Ishikawa (cell line): ENCODE results near the gene CLSTN2.

Experiments
- CEBPB ChIP-seq: IDR thresholded peaks from 2 replicates; pipeline ENCODE4 v1.6.1; 2012
- CREB1 ChIP-seq: IDR thresholded peaks from 2 replicates; pipeline ENCODE4 v1.6.1; 2012; ENCODE audit warnings: low read depth
- EGR1 ChIP-seq: IDR thresholded peaks from 2 replicates; pipeline ENCODE4 v1.6.1; 2012
- EP300 ChIP-seq: IDR thresholded peaks from 2 replicates; pipeline ENCODE4 v1.6.1; 2012; ENCODE audit warnings: borderline replicate concordance
- FOXM1 ChIP-seq: IDR thresholded peaks from 2 replicates; pipeline ENCODE4 v1.6.1; 2012; ENCODE audit warnings: low read depth, borderline replicate concordance
- NFIC ChIP-seq: IDR thresholded peaks from 2 replicates; pipeline ENCODE4 v1.6.1; 2012
- RAD21 ChIP-seq: IDR thresholded peaks from 2 replicates; pipeline ENCODE4 v1.6.1; 2012; ENCODE audit warnings: low read depth
- TAF1 ChIP-seq: IDR thresholded peaks from 2 replicates; pipeline ENCODE4 v1.6.1; 2012; ENCODE audit warnings: low read depth, mild to moderate bottlenecking
- TCF12 ChIP-seq: IDR thresholded peaks from 2 replicates; pipeline ENCODE4 v1.6.1; 2012; ENCODE audit warnings: low read depth
- TEAD4 ChIP-seq: IDR thresholded peaks from 2 replicates; pipeline ENCODE4 v1.6.1; 2012
- YY1 ChIP-seq: IDR thresholded peaks from 2 replicates; pipeline ENCODE4 v1.6.1; 2012; ENCODE audit warnings: low read depth
- ZBTB7A ChIP-seq: IDR thresholded peaks from 2 replicates; pipeline ENCODE4 v1.6.1; 2012; ENCODE audit warnings: low read depth
- TF ChIP-seq, protein P1 (sequence below): IDR thresholded peaks from 2 replicates; pipeline ENCODE4 v1.6.1; 2012
- TF ChIP-seq, protein P2 (sequence below): IDR thresholded peaks from 2 replicates; pipeline ENCODE4 v1.6.1; 2012
- TF ChIP-seq, protein P3 (sequence below): IDR thresholded peaks from 2 replicates; pipeline ENCODE4 v1.6.1; 2012; ENCODE audit warnings: low read depth, mild to moderate bottlenecking

The CLSTN2 gene

DNA sequence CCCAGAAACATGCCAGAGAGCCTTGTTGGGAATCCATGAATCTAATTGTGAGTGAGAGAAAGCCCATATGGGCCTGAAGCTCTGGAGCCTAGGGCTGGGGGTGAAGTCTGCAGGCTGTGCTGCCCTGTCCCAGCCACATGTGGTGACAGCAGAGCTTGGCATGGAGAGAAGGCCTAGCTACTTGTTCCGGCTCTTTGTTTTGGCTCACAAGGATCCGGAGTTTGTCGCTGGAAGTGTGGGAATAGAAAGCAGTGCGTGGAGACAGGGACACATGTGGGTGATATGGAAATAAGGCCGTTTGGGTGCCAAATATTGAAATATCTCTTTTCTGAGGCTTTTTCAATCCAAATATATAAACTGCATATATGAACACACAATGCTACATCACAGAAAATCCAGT, 78.2 kb downstream of the CLSTN2 start:
- TF ChIP-seq, protein P1, sequence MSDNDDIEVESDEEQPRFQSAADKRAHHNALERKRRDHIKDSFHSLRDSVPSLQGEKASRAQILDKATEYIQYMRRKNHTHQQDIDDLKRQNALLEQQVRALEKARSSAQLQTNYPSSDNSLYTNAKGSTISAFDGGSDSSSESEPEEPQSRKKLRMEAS: no peak
- no peak for TF ChIP-seq ZBTB7A
- TF ChIP-seq, protein P2, sequence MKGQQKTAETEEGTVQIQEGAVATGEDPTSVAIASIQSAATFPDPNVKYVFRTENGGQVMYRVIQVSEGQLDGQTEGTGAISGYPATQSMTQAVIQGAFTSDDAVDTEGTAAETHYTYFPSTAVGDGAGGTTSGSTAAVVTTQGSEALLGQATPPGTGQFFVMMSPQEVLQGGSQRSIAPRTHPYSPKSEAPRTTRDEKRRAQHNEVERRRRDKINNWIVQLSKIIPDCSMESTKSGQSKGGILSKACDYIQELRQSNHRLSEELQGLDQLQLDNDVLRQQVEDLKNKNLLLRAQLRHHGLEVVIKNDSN: no peak
- TF ChIP-seq, protein P3, sequence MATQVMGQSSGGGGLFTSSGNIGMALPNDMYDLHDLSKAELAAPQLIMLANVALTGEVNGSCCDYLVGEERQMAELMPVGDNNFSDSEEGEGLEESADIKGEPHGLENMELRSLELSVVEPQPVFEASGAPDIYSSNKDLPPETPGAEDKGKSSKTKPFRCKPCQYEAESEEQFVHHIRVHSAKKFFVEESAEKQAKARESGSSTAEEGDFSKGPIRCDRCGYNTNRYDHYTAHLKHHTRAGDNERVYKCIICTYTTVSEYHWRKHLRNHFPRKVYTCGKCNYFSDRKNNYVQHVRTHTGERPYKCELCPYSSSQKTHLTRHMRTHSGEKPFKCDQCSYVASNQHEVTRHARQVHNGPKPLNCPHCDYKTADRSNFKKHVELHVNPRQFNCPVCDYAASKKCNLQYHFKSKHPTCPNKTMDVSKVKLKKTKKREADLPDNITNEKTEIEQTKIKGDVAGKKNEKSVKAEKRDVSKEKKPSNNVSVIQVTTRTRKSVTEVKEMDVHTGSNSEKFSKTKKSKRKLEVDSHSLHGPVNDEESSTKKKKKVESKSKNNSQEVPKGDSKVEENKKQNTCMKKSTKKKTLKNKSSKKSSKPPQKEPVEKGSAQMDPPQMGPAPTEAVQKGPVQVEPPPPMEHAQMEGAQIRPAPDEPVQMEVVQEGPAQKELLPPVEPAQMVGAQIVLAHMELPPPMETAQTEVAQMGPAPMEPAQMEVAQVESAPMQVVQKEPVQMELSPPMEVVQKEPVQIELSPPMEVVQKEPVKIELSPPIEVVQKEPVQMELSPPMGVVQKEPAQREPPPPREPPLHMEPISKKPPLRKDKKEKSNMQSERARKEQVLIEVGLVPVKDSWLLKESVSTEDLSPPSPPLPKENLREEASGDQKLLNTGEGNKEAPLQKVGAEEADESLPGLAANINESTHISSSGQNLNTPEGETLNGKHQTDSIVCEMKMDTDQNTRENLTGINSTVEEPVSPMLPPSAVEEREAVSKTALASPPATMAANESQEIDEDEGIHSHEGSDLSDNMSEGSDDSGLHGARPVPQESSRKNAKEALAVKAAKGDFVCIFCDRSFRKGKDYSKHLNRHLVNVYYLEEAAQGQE: no peak
- no peak for TF ChIP-seq EP300
- TF ChIP-seq CEBPB: no peak
- no peak for TF ChIP-seq TEAD4
- TF ChIP-seq NFIC: no peak
- TF ChIP-seq YY1: no peak
- no peak for TF ChIP-seq EGR1
- no peak for TF ChIP-seq TCF12
- no peak for TF ChIP-seq FOXM1
- TF ChIP-seq RAD21: no peak
- no peak for TF ChIP-seq CREB1
- TF ChIP-seq TAF1: no peak

DNA sequence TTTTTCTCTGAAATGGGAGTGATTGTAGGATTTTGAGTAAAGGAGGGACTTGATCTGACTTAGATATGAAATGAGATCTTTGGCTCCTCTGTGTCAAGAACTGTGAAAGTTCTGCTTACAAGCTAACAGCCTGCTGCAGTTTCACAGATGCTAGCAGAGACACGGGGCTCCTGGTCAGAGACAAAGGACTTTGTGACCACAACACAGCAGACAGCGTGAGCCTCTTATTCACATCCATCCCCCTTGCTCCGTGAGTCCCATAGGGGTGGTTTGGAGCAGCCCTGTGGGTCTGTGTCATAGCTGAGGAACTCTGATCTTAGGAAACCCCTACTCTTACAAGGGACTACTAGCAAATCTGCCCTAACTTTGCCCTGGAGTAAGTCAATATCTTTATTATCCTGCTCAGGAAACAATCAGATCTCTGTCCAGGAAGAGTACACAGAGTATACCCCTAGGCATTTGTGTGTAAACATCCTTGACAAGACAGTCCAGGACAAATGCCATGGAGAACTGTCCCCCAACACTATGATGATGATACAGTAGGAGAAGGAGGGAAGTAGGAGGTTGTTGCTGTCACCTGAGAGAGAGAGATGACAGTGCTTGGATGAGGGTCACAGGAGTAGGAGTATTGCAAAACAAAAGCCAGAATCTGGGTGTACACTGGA, 80.0 kb downstream of the CLSTN2 start:
- TF ChIP-seq YY1 (no peak), EGR1 (no peak), TAF1 (no peak), TEAD4 (no peak), CEBPB (no peak), CREB1 (no peak), NFIC (no peak), ZBTB7A (no peak), TCF12 (no peak), RAD21 (no peak), FOXM1 (no peak), EP300 (no peak)
- TF ChIP-seq, protein P2: no peak
- TF ChIP-seq, protein P3: no peak
- TF ChIP-seq, protein P1: no peak

DNA sequence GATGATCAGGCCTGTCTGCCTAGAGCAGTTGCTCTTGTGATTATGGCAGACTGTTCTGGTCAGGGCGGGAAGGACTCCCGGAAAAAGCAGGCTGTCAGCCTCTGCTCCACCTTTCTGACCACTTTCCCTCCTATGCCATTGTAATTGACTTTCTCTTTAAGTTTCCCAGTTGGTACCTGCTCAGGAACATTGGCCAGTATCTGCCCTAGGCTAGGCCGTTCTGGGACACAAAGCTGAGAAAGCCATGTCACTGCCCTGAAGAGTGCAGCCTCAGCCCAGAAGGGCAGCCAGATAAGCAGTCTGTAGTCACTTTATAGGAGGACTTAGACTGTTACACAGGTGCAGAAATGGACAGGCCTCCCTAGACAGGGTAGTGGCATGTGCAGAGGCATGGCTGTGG, 80.8 kb downstream of the CLSTN2 start:
- TF ChIP-seq YY1: no peak
- no peak for TF ChIP-seq TEAD4
- TF ChIP-seq CEBPB: no peak
- TF ChIP-seq, protein P2: no peak
- TF ChIP-seq NFIC: no peak
- TF ChIP-seq EGR1: no peak
- no peak for TF ChIP-seq EP300
- no peak for TF ChIP-seq FOXM1
- no peak for TF ChIP-seq ZBTB7A
- TF ChIP-seq, protein P3: no peak
- TF ChIP-seq, protein P1: no peak
- TF ChIP-seq TCF12: no peak
